Measurements from ENCODE around the gene NKX2-3.

DNA sequence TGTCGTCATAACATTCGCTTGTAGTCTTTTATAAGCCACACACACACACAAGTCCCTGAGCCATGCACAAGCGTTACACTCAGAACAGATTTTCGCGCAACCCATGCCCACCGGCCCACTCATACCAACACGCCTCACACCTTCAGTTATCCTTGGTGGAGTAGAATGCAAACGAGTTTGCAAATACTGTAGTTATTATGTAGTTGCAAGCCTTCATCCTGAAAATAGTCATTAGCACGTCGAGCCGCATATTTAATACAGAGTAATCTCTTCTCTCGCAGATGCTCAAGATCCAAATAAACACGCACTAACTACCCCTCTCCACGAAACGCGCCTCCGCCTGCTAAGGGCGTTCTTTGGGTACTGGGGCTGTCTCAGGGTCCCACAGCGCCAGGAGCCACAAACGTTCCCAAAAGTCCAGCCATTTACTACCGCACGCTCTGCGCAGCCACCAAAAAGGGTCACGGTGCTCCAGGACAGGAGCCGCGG is 1.8 kb downstream of the NKX2-3 start:
- no peak for TF ChIP-seq POLR2A (IDR thresholded peaks at IDR 0.05)
- no peak for TF ChIP-seq POLR2AphosphoS5 (IDR thresholded peaks at IDR 0.05)
